GM18519 (cell line): ENCODE results near the gene LTK.
"Not testable (repeated sequence)": the region's sequence is repeated elsewhere in the genome, so short reads cannot be mapped to it uniquely, and the experiment has no call there.

Experiments
- ATAC-seq: cut with Tn5 transposase; IDR thresholded peaks from one replicate; pipeline ENCODE4 v1.9.1; 2021; ENCODE audit warnings: mild to moderate bottlenecking, moderate library complexity; ENCODE audit not compliant: unreplicated experiment, low FRiP score

LTK gene

GRCh38 chr15:41482110-41482877 lies 31.3 kb downstream of the LTK start:
- no peak for ATAC-seq

DNA sequence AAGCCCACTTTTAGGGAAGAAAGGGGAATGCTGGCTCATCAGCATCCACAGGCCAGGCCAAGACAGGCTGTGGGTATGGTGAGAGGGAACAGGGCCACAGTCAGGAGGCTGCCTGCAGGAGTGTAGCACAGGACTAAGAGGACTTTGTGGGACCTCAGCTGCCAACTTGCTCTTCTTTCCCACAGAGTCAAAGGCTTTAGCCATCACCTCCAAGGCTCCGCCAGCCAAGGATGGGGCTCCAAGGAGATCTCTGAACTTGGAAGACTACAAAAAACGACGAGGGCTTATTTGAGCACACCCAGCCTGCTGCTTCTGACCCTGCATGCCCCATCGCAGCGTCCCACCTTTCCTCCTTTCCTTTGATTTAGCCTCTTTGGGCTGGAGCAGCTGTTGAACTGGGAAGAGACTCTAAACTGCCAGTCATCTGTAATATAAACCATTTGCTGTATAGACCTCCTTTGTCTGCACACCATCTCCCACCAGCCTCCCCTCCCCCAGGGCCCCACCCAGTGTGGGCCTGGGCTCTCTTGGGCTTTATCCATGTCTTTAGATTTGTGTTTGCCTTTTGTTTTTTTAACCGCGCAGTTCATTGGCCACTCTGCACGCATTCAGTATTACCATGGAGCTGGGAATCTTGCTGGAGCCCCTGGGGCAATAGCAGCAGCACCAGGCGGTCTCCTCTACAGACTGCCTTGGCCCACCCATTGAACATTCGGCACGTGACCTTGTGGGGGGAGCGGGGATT lies 33.1 kb downstream of the LTK start:
- ATAC-seq, result no peak

DNA sequence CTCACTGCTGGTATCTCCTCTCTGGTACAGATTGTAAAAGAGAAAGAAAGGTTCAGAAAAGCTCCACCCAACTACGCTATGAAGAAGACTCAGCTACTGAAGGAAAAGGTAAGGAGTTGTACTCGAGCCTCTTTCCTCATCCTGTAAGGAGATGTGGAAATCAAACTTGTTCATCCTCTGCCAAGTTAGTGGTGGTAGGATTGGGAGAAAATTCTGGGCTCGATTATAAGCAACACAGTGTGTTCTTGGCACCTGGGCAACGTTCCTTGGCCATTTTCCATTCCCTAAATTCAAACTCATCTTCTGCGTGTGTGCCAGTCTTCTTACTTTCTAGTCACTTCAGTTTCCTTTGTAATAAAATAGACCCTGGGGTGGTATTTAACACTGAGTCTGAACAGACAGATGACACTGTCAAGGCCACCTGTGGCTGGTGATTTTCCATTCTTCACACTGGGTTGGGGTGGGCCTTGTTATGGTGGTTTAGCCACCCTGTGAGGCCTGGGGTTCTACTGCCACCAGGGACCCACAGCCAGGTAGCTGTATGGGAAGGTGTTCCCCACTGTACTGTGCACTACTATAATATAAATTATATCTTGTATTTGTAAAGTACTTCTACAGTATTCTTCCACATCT lies 37.1 kb downstream of the LTK start:
- no peak for ATAC-seq

DNA sequence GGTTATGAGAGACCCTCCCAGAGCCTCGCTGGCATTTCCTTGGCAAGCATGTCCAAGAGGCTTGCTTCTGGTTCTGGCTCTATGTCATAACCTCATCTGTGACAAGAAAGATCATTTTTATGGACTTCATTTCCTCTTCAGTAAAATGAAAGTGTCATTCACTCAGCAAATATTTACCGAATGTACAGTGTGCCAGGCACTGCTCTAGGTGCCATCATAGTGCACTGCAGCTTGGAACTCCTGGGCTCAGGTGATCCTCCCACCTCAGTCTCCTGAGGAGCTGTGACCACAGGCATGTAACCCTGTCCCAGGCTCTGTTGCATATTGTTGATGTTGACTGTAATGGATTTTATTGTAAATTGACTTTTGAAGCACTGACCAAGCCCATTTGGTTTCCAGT lies 38.7 kb downstream of the LTK start:
- no peak for ATAC-seq

DNA sequence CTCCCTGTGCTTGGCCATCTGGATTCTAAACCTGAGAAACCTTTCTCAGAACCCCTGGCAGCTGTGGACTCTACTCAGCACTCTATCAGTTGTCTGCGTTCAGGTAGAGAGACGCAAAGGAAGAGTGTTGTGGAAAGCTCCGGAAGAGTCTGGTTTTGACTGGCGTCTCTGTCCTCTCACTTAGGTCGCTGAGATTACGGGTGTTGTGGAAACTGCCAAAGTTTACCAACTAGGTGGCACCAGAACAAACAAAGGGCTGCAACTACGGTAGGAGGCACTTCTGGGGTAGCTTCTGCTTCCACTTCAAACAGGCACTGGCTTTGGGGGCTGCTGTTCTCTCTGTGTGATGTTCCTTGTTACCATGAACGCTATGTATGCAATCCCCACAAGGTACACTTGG lies 39.2 kb downstream of the LTK start:
- no peak for ATAC-seq

- no peak for ATAC-seq
These were observed 40.2 kb downstream of the LTK start for GRCh38 chr15:41473418-41473817.

DNA sequence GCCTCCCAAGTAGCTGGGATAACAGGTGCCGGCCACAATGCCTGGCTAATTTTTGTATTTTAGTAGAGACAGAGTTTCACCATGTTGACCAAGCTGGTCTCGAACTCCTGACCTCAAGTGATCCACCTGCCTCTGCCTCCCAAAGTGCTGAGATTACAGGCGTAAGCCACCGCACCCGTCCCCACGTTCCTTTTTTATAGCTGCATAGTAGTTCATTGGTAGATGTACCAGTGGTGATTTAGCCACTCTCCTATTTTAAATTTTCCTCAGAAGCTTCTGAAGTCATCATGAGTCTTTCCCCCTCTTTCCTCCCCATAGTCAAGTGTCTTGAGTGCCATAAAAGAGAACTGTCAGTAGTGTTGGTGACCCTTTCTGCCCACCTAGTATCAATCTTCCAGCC lies 44.0 kb downstream of the LTK start:
- ATAC-seq, result not testable (repeated sequence)

DNA sequence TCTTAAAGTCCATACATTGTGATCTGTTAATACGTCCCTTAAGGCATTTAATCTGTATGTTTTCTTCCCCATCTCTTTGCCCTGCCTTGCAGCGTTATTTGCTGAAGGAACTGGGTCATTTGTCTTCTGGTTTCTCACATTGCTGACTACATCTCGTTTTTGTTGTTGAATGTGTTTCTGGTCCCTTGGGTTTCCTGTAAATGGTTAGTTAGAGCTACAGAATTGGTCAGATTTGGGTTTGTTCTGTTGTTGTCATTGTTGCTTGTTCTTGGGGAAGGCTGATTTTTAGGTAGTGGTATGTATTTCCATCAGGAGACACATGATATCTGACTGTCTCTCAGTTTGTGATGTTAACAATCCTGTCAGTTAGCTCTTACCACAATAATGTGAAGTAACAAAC lies 46.9 kb downstream of the LTK start:
- ATAC-seq, result no peak

- ATAC-seq, result no peak
These were observed 47.7 kb downstream of the LTK start for GRCh38 chr15:41465822-41466421.

DNA sequence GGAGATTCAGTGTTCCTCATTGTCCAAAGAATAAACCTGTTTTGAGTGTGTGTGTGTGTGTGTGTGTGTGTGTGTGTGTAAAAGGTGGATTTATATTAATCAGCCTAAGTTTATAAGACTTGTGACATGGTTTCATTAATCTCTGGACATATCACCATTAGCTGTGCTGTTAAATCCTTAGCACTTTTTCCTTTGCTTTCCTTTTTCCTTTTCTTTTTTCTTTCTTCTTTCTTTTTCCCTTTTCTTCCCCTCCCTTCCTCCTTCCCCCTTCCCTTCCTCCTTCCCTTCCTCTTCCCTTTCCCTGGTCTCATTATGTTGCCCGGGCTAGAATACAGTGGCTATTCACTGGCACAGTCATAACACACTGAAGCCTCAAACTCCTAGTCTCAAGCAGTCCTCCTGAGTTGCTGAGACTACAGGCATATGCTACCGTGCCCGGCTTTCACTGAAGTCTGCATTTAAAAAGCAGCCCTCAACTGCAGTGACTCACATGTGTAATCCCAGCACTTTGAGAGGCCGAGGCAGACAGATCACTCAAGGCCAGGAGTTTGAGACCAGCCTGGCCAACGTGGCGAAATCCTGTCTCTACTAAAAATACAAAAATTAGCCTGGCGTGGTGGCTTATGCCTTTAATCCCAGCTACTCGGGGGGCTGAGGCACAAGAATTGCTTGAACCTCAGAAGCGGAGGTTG lies 48.6 kb downstream of the LTK start:
- no peak for ATAC-seq

DNA sequence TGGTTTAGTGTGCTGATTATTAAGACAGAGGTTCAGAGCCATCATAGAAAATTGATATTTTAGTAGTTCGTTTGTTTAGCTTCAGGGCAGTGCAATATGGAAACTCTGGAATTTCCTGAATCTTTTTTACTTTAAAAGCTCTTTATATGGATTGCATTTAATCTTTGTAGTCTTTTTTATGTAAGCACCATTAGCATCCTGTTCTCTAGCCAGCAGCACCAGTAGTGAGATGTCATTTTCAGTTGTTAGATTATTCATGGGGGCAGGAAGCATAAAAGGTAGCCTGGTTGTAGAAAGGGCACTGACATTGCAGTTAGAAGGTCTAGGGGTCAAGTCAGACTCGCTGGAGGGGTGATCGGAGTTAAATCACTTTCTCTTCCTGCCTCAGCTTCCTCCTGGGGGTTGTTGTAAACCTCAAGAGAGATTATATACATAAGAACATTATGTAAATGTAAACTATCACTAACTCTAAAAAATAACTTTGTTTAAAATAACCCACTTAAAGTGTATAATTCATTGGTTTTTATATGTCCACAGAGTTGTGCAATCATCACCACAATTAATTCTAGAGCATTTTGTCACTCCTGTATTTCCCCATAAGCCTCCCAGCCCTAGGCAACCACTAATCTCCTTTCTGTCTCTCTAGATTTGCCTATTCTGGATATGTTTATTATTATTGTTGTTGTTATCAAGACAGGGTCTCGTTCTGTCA lies 51.4 kb downstream of the LTK start:
- no peak for ATAC-seq
